HepG2 (cell line): Measurements from ENCODE around the gene METTL26. TPM values are rescaled to one million over a fixed set of nuclear protein-coding genes. Genes with fewer than 3 reads are reported as not detected.
A peak's percentile ranks its signal among the peaks of the same experiment; 100 is the strongest.

Source experiments
- ARNT ChIP-seq: fragments of 450-650 bp; IDR thresholded peaks from 2 replicates; pipeline ENCODE4 v1.6.1; 2017
- ATF4 ChIP-seq, 2 experiments: fragments of 450-650 bp in 1 of 2; sonication (generic) in 1 of 2; formaldehyde crosslinking; IDR thresholded peaks; 2 replicates each; pipeline versions ENCODE4 v1.5.0 to v1.8.0; 2020 to 2022; ENCODE audit warnings: mild to moderate bottlenecking in 1 of 2, missing genetic modification reagents in 1 of 2
- BORCS8-MEF2B ChIP-seq: sonication (generic); formaldehyde crosslinking; IDR thresholded peaks from 2 replicates; pipeline ENCODE4 v1.8.0; 2022; ENCODE audit warnings: mild to moderate bottlenecking, missing genetic modification reagents
- DBP ChIP-seq: sonication (generic); formaldehyde crosslinking; IDR thresholded peaks from 2 replicates; pipeline ENCODE4 v1.4.0; 2020; ENCODE audit warnings: missing genetic modification reagents; ENCODE audit errors: not compliant biosample characterization
- HIVEP1 ChIP-seq: sonication (generic); formaldehyde crosslinking; IDR thresholded peaks from 2 replicates; pipeline ENCODE4 v1.4.0; 2020; ENCODE audit warnings: mild to moderate bottlenecking, missing genetic modification reagents
- HNF1B ChIP-seq: sonication (generic); formaldehyde crosslinking; IDR thresholded peaks from 2 replicates; pipeline ENCODE4 v1.5.1; 2020; ENCODE audit warnings: mild to moderate bottlenecking, moderate library complexity, missing genetic modification reagents
- HNRNPK ChIP-seq: fragments of 200-400 bp; formaldehyde crosslinking; IDR thresholded peaks from 2 replicates; pipeline ENCODE4 v1.6.1; 2018; ENCODE audit warnings: low read length, low read depth, moderate library complexity, mild to moderate bottlenecking; ENCODE audit not compliant: poor library complexity, severe bottlenecking
- JUND ChIP-seq: sonication (generic); formaldehyde crosslinking; IDR thresholded peaks from 2 replicates; pipeline ENCODE4 v1.8.0; 2022; ENCODE audit warnings: mild to moderate bottlenecking, missing genetic modification reagents
- MXI1 ChIP-seq: IDR thresholded peaks from 3 replicates; pipeline ENCODE4 v1.6.1; 2012; ENCODE audit warnings: low read depth, low read length, inconsistent platforms, borderline replicate concordance
- PCBP1 ChIP-seq: fragments of 200-400 bp; formaldehyde crosslinking; IDR thresholded peaks from 2 replicates; pipeline ENCODE4 v1.6.1; 2017; ENCODE audit warnings: mild to moderate bottlenecking, low read depth, low read length, borderline replicate concordance
- RAD51 ChIP-seq: fragments of 450-650 bp; IDR thresholded peaks from 2 replicates; pipeline ENCODE4 v1.6.1; 2016; ENCODE audit warnings: borderline replicate concordance
- RFX1 ChIP-seq: fragments of 450-650 bp; IDR thresholded peaks from 2 replicates; pipeline ENCODE4 v1.6.1; 2017
- RFX5 ChIP-seq: IDR thresholded peaks from 2 replicates; pipeline ENCODE4 v1.6.1; 2011; ENCODE audit warnings: low read depth, low read length, improper control_type of control experiment
- SAP130 ChIP-seq: IDR thresholded peaks from 2 replicates; pipeline ENCODE4 v1.6.1; 2016; ENCODE audit warnings: low read depth
- XRCC5 ChIP-seq: fragments of 200-400 bp; formaldehyde crosslinking; optimal IDR thresholded peaks from 2 replicates; pipeline ENCODE3; 2017; ENCODE audit warnings: mild to moderate bottlenecking, low read length
- ZBTB46 ChIP-seq: sonication (generic); formaldehyde crosslinking; IDR thresholded peaks from 2 replicates; pipeline ENCODE4 v1.4.0; 2020; ENCODE audit warnings: mild to moderate bottlenecking, missing genetic modification reagents, borderline replicate concordance
- ZKSCAN1 ChIP-seq: fragments of 150-350 bp; IDR thresholded peaks from 2 replicates; pipeline ENCODE4 v1.6.1; 2014; ENCODE audit warnings: low read length
- ZNF234 ChIP-seq: sonication (generic); formaldehyde crosslinking; conservative IDR thresholded peaks from 2 replicates; pipeline ENCODE4 v1.5.1; 2020; ENCODE audit warnings: mild to moderate bottlenecking, missing genetic modification reagents
- ZNF256 ChIP-seq: sonication (generic); formaldehyde crosslinking; conservative IDR thresholded peaks from 2 replicates; pipeline ENCODE4 v1.4.0; 2020; ENCODE audit warnings: missing genetic modification reagents
- ZNF263 ChIP-seq: sonication (generic); formaldehyde crosslinking; IDR thresholded peaks from 2 replicates; pipeline ENCODE4 v1.4.0; 2020; ENCODE audit warnings: missing genetic modification reagents
- ZNF562 ChIP-seq: sonication (generic); formaldehyde crosslinking; IDR thresholded peaks from 2 replicates; pipeline ENCODE4 v1.8.0; 2022; ENCODE audit warnings: missing genetic modification reagents, borderline replicate concordance
- ZNF563 ChIP-seq: sonication (generic); formaldehyde crosslinking; IDR thresholded peaks from 2 replicates; pipeline ENCODE4 v1.8.0; 2022; ENCODE audit warnings: mild to moderate bottlenecking, moderate library complexity, missing genetic modification reagents
- ZNF639 ChIP-seq: conservative IDR thresholded peaks from 2 replicates; pipeline ENCODE4 v1.6.1; 2018; ENCODE audit warnings: missing genetic modification reagents
- ZNF724P ChIP-seq: sonication (generic); formaldehyde crosslinking; IDR thresholded peaks from 2 replicates; pipeline ENCODE4 v1.8.0; 2022; ENCODE audit warnings: missing genetic modification reagents, borderline replicate concordance
- ZNF816 ChIP-seq: sonication (generic); formaldehyde crosslinking; IDR thresholded peaks from 2 replicates; pipeline ENCODE4 v1.8.0; 2022; ENCODE audit warnings: missing genetic modification reagents, mild to moderate bottlenecking, borderline replicate concordance
- polyA plus RNA-seq, 8 experiments: library from polyadenylated mRNA; depleted of rRNA in 3 of 8; stranded (reverse) in 7 of 8; unstranded in 1 of 8; fragments of >200 nt; fragmentation: Illumina TruSeq in 4 of 8; extraction: Trizol in 4 of 8; gene quantifications; 2 replicates each; pipeline versions ENCODE4 v1.2.1 to v1.2.3, GENCODE V29; 2011 to 2016; ENCODE audit warnings: low read depth in 4 of 8, missing spikeins in 1 of 8, mixed read lengths in 1 of 8; ENCODE audit not compliant: insufficient read depth in 1 of 8
- total RNA-seq, 5 experiments: library from RNA; depleted of rRNA; stranded (reverse); fragments of >200 nt; fragmentation: Illumina TruSeq; extraction: Trizol; gene quantifications; 2 replicates each; pipeline ENCODE4 v1.2.3, GENCODE V29; 2016; ENCODE audit warnings: low read depth in 1 of 5

METTL26 gene
- total and polyA plus RNA-seq, 2 of the 13 experiments (the other 11 are each of a cell fraction or from before 2014, with no cell fraction given) = 65.5 to 70.1 TPM

GRCh38 chr16:645852-646678, 10.0 kb upstream of the METTL26 start (continued):
- TF ChIP-seq DBP (CRISPR knock-in tag) (no peak), ZKSCAN1 (no peak), BORCS8-MEF2B (CRISPR knock-in tag) (no peak), ATF4 (CRISPR knock-in tag; IDR thresholded peaks at IDR 0.05) (no peak), ZNF563 (CRISPR knock-in tag) (no peak), HNF1B (CRISPR knock-in tag) (no peak), ZNF256 (no peak), HNRNPK (no peak), ZNF562 (CRISPR knock-in tag) (no peak), HIVEP1 (CRISPR knock-in tag) (no peak), XRCC5 (peak; percentile 49), RAD51 (no peak), JUND (CRISPR knock-in tag) (no peak), ZBTB46 (CRISPR knock-in tag) (no peak), ZNF816 (CRISPR knock-in tag) (no peak), RFX5 (no peak), ARNT (no peak), SAP130 (peak; percentile 77), ZNF263 (0 out of 2 replicates have a peak, but pooled peaks have one; percentile 29), ZNF639 (CRISPR knock-in tag) (no peak), ZNF724P (CRISPR knock-in tag) (no peak), PCBP1 (no peak), RFX1 (no peak), ZNF234 (CRISPR knock-in tag) (no peak), MXI1 (no peak; the same call in 2 of the 3 replicates)
